ENCODE data around the gene ZNF423. TPM values are rescaled to one million over a fixed set of nuclear protein-coding genes. Genes with fewer than 3 reads are reported as not detected.

ZNF423 gene
- polyA plus RNA-seq, 1 donor from 2014 or later: 4.5 TPM

DNA sequence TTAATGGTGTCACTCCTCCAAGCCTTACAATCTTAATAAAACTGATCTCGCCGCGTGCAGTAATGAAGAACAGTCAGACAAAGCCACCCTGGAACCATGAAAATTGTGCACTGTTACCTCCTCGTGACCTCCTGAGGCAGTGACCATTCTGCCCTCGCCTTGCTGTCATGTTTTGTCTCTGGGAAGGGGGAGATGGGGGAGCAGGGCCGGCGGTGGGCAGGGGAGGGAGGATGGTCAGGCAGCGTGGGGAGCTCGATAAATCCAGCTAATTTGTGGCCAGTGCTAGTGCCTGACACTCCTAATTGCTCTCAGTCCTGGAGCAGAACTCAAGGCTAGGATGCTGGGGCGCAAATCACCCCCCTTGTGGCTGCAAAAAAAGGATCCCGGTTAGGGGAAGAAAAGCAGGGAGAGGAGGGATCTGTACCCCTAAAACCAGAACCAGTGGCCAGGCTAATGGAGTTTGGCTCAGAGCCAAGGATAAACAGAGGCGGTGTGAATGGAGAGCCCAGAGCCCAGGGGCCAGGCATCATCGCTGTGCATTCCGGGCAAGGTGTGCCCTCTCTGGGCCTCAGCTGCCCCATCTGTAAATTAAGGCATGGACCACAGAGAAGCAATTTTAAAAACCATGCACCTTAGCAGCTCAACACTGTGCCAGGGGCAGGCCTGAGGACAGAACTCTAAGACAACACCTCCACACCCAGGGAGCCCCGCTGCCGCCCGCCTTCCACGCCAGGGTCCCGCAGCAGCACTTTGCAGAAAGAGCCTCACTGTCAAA, 113.3 kb downstream of the ZNF423 start:
- H3K9me2 ChIP-seq (ENCODE audit: insufficient read depth, low read length): no peaks in the 10 kb centered on the region
- H3K79me2 ChIP-seq (replicated peaks; ENCODE audit: insufficient read depth, low read length): peaks cover 9% of the 10 kb centered on the region
- H3F3A ChIP-seq (ENCODE audit: insufficient read depth, low read length, poor library complexity, severe bottlenecking): no peaks in the 10 kb centered on the region
- H3K4me3 ChIP-seq (ENCODE audit: low read length): no peak overlapping the region
- TF ChIP-seq, protein P1, sequence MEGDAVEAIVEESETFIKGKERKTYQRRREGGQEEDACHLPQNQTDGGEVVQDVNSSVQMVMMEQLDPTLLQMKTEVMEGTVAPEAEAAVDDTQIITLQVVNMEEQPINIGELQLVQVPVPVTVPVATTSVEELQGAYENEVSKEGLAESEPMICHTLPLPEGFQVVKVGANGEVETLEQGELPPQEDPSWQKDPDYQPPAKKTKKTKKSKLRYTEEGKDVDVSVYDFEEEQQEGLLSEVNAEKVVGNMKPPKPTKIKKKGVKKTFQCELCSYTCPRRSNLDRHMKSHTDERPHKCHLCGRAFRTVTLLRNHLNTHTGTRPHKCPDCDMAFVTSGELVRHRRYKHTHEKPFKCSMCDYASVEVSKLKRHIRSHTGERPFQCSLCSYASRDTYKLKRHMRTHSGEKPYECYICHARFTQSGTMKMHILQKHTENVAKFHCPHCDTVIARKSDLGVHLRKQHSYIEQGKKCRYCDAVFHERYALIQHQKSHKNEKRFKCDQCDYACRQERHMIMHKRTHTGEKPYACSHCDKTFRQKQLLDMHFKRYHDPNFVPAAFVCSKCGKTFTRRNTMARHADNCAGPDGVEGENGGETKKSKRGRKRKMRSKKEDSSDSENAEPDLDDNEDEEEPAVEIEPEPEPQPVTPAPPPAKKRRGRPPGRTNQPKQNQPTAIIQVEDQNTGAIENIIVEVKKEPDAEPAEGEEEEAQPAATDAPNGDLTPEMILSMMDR (IDR thresholded peaks at IDR 0.05; ENCODE audit: poor library complexity, severe bottlenecking): no peak
- no peak for TF ChIP-seq POLR2AphosphoS5 (IDR thresholded peaks at IDR 0.05)
- TF ChIP-seq, protein P2, sequence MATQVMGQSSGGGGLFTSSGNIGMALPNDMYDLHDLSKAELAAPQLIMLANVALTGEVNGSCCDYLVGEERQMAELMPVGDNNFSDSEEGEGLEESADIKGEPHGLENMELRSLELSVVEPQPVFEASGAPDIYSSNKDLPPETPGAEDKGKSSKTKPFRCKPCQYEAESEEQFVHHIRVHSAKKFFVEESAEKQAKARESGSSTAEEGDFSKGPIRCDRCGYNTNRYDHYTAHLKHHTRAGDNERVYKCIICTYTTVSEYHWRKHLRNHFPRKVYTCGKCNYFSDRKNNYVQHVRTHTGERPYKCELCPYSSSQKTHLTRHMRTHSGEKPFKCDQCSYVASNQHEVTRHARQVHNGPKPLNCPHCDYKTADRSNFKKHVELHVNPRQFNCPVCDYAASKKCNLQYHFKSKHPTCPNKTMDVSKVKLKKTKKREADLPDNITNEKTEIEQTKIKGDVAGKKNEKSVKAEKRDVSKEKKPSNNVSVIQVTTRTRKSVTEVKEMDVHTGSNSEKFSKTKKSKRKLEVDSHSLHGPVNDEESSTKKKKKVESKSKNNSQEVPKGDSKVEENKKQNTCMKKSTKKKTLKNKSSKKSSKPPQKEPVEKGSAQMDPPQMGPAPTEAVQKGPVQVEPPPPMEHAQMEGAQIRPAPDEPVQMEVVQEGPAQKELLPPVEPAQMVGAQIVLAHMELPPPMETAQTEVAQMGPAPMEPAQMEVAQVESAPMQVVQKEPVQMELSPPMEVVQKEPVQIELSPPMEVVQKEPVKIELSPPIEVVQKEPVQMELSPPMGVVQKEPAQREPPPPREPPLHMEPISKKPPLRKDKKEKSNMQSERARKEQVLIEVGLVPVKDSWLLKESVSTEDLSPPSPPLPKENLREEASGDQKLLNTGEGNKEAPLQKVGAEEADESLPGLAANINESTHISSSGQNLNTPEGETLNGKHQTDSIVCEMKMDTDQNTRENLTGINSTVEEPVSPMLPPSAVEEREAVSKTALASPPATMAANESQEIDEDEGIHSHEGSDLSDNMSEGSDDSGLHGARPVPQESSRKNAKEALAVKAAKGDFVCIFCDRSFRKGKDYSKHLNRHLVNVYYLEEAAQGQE (IDR thresholded peaks at IDR 0.05; ENCODE audit: borderline replicate concordance): no peak
- no peak for TF ChIP-seq RAD21 (conservative IDR thresholded peaks at IDR 0.05)
- TF ChIP-seq EZH2 (IDR thresholded peaks at IDR 0.05; ENCODE audit: borderline replicate concordance, insufficient read depth, low read length, poor library complexity, severe bottlenecking): no peak
- TF ChIP-seq EP300 (conservative IDR thresholded peaks at IDR 0.05; ENCODE audit: poor library complexity, severe bottlenecking): no peak
- no peak for TF ChIP-seq MXI1 (conservative IDR thresholded peaks at IDR 0.05; ENCODE audit: poor library complexity, severe bottlenecking)
- TF ChIP-seq SMC3 (conservative IDR thresholded peaks at IDR 0.05; ENCODE audit: poor library complexity): no peak
- no peak for TF ChIP-seq TAF1 (IDR thresholded peaks at IDR 0.05; ENCODE audit: low read depth)
- no peaks in the 10 kb centered on the region for H3K9me3 ChIP-seq (ENCODE audit: low read length)
- H3K27me3 ChIP-seq (ENCODE audit: insufficient read depth, low read depth, low read length): no peaks in the 10 kb centered on the region
- no peak overlapping the region for H3K9ac ChIP-seq (ENCODE audit: low read length)
- no peak overlapping the region for H2AFZ ChIP-seq (ENCODE audit: low read depth, low read length)
- H3K27ac ChIP-seq (ENCODE audit: low read length): no peak overlapping the region
- H3K36me3 ChIP-seq (ENCODE audit: insufficient read depth, low read length): no peaks in the 10 kb centered on the region
- no peak overlapping the region for H3K4me2 ChIP-seq (ENCODE audit: low read length)
- no peaks in the 10 kb centered on the region for H4K20me1 ChIP-seq (ENCODE audit: insufficient read depth)

DNA sequence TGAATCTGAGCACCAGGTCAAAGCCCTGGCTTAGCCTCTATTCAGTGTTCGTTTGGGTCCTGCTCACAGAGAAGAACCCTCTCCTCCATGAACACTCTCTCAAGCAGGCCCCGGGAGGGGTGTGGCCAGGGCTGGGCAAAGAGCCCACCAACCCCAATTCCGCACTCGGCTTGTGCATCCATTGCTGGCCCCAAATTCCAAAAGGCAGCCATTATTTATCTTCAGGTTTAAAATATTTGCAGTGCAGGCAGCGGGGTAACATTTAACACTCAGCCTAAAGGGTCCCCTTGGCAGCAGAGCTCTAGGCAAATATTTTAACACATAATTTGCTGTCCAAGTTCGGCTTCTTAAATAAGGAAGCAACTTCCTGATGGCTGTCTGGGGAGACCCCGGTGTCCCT, 115.7 kb downstream of the ZNF423 start:
- no peak overlapping the region for H2AFZ ChIP-seq (ENCODE audit: low read depth, low read length)
- no peak overlapping the region for H3K4me3 ChIP-seq (ENCODE audit: low read length)
- H3F3A ChIP-seq (ENCODE audit: insufficient read depth, low read length, poor library complexity, severe bottlenecking): no peaks in the 10 kb centered on the region
- no peaks in the 10 kb centered on the region for H3K9me3 ChIP-seq (ENCODE audit: low read length)
- H3K36me3 ChIP-seq (ENCODE audit: insufficient read depth, low read length): no peaks in the 10 kb centered on the region
- H3K9me2 ChIP-seq (ENCODE audit: insufficient read depth, low read length): no peaks in the 10 kb centered on the region
- H3K27ac ChIP-seq (ENCODE audit: low read length): no peak overlapping the region
- no peaks in the 10 kb centered on the region for H3K27me3 ChIP-seq (ENCODE audit: insufficient read depth, low read depth, low read length)
- H3K4me2 ChIP-seq (ENCODE audit: low read length): no peak overlapping the region
- H3K79me2 ChIP-seq (replicated peaks; ENCODE audit: insufficient read depth, low read length): peaks cover 9% of the 10 kb centered on the region
- no peak overlapping the region for H3K9ac ChIP-seq (ENCODE audit: low read length)
- no peak for TF ChIP-seq EP300 (conservative IDR thresholded peaks at IDR 0.05; ENCODE audit: poor library complexity, severe bottlenecking)
- TF ChIP-seq MXI1 (conservative IDR thresholded peaks at IDR 0.05; ENCODE audit: poor library complexity, severe bottlenecking): no peak
- H4K20me1 ChIP-seq (ENCODE audit: insufficient read depth): no peaks in the 10 kb centered on the region
